Stomach (tissue), 4 donors: ENCODE measurements around the gene EEFSEC.

ENCODE experiments used
- CTCF ChIP-seq, 7 experiments: fragments of 450-650 bp in 4 of 7; fragments of 200-600 bp in 3 of 7; sonication (generic) in 3 of 7; IDR thresholded peaks; one replicate each; pipeline ENCODE4 v1.5.1; 2016 to 2019; ENCODE audit warnings: antibody characterized with exemption in 7 of 7, control low read depth in 2 of 7, mild to moderate bottlenecking in 1 of 7
- EP300 ChIP-seq: sonication (generic); formaldehyde crosslinking; IDR thresholded peaks from one replicate; pipeline ENCODE4 v1.6.1; 2017; ENCODE audit warnings: antibody characterized with exemption

DNA sequence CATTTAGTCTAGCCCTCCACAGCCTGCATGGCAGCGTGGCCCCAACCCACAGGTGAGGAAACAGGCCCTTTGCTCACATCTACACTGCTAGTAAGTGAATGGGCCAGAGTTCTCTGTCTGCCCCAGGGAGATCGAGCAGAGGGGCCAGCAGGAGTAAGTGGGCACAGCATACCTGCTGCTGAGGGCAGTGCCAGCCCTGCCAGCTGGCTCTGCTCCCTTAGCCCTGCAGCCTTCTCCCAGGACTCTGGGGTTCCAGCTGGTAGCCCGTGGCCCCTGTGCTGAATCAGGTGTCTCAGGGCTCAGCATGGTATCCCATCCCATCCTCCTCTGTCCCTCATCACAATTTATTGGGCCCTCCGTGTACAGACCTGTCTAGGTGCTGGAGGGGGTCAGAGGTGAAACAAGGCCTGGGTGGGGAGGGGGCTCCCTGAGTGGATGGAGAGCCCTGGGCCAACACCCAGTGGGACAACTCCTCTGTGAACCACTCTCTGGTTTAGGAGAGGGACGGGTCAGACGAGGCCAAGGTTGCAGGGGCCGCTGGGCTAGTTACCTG, 211.6 kb downstream of the EEFSEC start:
- TF ChIP-seq EP300: no peak
- no peak for TF ChIP-seq CTCF (IDR thresholded peaks at IDR 0.05)
